ENCODE results near the gene TBX15. TPM values are rescaled to one million over a fixed set of nuclear protein-coding genes. Genes with fewer than 3 reads are reported as not detected.

TBX15 gene
- total RNA-seq, 1 experiment from 2014 or later, result 63.1 TPM

DNA sequence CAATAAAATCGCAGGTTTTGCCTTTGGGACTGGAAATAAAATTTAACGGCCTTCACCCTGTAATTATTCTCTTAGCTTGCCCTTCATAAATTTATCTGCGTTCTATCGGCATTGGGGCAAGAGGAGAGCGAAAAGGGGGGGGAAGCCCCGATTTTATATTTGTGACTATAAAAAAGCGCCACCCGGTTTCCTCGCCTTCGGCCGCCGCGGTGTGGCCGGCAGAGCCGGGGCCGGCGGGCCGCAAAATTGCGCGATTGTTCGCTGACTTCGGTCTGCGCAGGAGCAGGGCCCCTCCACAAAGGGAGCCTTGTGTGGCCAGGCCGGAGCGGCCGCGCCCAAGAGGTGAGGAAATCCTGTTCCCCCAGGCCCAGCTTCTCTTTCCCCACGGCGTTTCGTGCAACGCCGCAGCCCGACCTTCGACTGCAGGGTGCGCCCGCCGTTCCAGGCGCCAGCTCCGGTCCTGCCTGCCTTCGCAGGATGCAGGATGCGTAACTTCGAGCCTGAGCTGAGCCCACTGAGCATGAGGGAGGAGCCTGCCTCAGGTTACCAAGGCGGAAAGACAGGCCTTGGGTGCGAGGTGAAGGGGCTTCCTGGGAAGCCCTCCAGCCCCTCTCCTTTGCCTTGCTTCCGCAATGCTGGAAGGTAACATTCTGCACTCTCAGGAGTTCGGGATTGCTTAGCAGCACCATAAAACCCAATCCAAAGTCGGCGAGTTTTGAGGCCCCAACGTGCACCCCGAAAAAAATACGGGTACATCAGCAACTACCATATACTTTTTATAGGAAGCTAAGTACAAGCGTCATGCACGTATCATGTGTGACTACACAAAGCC, 4.9 kb upstream of the TBX15 start:
- H3K27ac ChIP-seq, result no peak overlapping the region
- H3K4me1 ChIP-seq, result no peaks in the 10 kb centered on the region
- no peaks in the 10 kb centered on the region for H3K27me3 ChIP-seq
- H3K9me3 ChIP-seq (replicated peaks), result no peaks in the 10 kb centered on the region
- no peaks in the 10 kb centered on the region for H3K36me3 ChIP-seq
- H3K4me3 ChIP-seq, result no peak overlapping the region
- no peak for DNase-seq

GRCh38 chr1:118992237-118992825, 4.2 kb upstream of the TBX15 start:
- no peak for DNase-seq
- Histone ChIP-seq H3K27ac (no peak overlapping the region), H3K27me3 (no peaks in the 10 kb centered on the region), H3K4me3 (no peak overlapping the region), H3K4me1 (no peaks in the 10 kb centered on the region), H3K36me3 (no peaks in the 10 kb centered on the region), H3K9me3 (replicated peaks) (no peaks in the 10 kb centered on the region)

GRCh38 chr1:118991448-118991847, 3.3 kb upstream of the TBX15 start:
- H3K27ac ChIP-seq, result no peak overlapping the region
- H3K27me3 ChIP-seq, result no peaks in the 10 kb centered on the region

DNA sequence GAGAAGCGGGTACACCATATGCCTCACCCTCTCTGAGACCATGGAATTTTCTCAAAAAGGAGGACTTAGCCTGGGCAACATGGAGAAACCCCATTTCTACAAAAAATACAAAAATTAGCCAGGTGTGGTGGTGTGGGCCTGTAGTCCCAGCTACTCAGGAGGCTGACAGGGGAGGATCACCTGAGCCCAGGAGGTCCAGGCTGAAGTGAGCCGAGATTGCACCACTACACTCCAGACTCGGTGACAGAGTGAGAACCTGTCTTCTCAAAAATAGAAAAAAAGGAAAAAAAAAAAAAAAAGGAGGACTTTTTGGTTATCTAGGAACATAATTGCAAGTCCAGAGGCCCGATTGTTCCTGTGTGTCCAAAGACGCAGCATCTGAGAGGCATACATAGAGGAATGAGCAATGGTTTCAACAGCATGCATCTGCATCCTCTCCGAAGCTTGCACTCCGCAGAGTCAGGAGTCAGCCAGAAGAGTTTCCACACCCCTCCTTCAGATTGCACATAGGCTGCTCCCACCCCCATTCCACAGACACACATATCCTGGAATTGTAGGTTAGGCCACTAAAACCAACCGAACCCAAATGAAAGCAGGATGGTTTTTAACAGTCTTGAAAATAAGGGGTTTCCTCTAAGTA, 2.5 kb upstream of the TBX15 start:
- no peak for DNase-seq
- Histone ChIP-seq H3K27ac (no peak overlapping the region), H3K4me1 (no peaks in the 10 kb centered on the region), H3K4me3 (no peak overlapping the region), H3K27me3 (no peaks in the 10 kb centered on the region), H3K9me3 (replicated peaks) (no peaks in the 10 kb centered on the region), H3K36me3 (peaks cover 9% of the 10 kb centered on the region; the same call in 1 of the 2 replicates)

More at GRCh38 chr1:118991448-118991847, 3.3 kb upstream of the TBX15 start:
- H3K4me1 ChIP-seq, result no peaks in the 10 kb centered on the region
- 0 out of 2 replicates have a peak, but pooled peaks cover under 1% of the 10 kb centered on the region for H3K36me3 ChIP-seq
- no peak overlapping the region for H3K4me3 ChIP-seq
- H3K9me3 ChIP-seq (replicated peaks), result no peaks in the 10 kb centered on the region
- no peak for DNase-seq

DNA sequence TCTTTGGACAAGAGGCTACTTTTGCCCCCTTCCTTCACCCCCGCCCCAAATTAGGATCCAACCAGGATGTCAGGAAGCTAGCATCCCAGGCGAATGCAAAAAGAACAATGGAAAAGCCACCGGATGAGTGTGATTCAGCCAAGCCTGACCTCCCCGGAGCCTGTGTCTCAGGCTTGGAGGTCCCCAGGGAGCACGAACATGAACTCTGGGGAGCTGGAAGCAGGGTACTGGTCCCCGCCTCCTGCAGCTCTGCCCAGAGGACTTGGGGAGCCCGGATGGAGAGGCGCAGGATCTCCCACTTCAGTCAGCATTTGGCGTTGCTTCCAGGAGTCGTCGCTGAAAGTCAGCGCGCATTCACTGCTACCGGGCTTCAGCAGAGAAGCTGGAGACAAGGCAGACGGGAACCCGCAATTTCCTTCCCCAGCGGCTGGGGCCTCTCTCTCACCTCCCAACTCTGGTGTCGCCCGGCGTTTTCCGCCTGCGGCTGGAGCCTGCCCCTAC, 1.8 kb upstream of the TBX15 start:
- Histone ChIP-seq H3K27me3 (no peaks in the 10 kb centered on the region), H3K27ac (no peak overlapping the region)

DNA sequence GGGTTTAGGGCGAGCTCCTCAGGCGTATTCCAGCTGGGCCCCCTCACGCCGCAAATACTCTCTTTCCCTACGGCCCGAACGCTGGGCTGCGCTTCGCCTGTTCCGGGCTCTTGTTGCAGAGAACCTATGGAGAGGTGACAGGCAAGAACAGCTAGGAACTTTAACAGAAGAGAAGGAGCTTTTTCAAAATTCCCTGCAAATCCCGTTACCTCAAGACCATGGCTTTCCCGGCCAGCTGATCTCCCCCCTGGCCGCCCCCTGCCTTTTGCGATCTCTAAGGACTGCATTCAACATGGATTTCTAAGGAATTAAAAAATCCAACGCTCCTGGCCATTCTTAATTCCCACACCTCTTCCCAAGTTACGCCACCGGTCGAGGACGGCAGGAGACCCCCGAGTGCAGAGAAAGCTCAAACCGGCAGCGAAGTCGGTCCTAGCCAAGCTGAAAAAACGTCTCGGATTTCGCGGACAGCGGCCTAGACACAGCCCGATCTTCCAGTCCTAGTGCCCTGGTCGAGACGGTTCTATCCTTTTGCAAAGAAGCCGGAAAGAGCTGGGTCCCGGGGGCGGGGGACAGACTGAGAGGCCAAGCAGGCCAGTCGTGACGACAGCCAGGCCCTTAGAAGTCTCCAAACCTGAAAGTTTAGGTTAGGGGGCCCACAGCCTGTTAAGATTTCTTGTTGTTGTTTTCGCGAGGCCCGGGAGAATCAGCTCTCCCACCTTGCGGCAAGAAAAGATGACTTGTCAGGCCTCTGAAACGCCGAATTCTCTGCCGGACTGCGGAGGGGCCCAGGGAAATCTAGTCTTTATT, 1.1 kb upstream of the TBX15 start:
- H3K4me3 ChIP-seq, result no peak overlapping the region
- DNase-seq, result no peak

More for the DNA sequence above, 1.8 kb upstream of the TBX15 start:
- H3K4me1 ChIP-seq, result no peaks in the 10 kb centered on the region
- H3K9me3 ChIP-seq (replicated peaks), result no peaks in the 10 kb centered on the region
- no peak for DNase-seq
- peaks cover 14% of the 10 kb centered on the region for H3K36me3 ChIP-seq
- H3K4me3 ChIP-seq, result no peak overlapping the region

DNA sequence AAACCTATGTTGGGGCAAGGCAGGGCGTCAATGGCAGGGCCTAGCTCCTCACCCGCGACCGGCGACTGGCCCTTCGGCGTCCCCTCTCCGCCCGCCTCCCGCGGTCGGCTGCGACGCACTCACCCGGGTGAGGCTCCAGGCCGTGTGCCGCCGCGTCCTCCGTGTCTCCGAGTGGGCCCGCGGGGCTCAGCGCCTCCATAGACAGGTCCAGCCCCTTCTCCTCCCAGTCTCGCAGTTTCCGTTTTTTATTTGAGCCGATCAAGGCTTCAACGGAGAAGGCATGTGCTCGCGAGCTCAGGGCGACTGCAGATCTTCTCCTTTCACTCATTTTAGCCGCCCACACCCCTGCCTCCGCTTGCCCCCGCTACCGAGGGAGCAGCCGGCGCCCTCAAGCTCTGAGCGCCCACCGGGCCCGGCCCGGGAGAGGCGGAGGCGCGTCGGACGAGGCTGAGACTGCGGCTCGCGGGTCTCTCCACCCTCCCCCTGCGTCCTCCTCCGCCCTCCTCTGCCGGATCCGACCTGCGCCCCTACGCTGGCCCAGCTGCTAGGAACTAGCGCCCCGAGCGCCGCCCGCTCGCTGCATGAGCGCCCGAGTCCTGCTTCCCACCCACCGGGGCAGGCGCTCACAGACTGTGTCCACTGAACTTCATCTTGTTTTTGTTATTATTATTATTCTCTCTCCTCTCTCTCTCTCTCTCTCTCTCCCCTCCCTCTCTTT, 516 bp downstream of the TBX15 start:
- peak overlapping the region; percentile 86 for H3K4me3 ChIP-seq
- peak; percentile 82 to 83 for DNase-seq
- no peaks in the 10 kb centered on the region for H3K4me1 ChIP-seq
- no peaks in the 10 kb centered on the region for H3K27me3 ChIP-seq
- peak overlapping the region; percentile 95 for H3K27ac ChIP-seq
- H3K36me3 ChIP-seq, result peaks cover 37% of the 10 kb centered on the region
- H3K9me3 ChIP-seq (replicated peaks), result no peaks in the 10 kb centered on the region; the same call in 1 of the 2 replicates

More for the DNA sequence above, 1.1 kb upstream of the TBX15 start:
- Histone ChIP-seq H3K27ac (no peak overlapping the region), H3K27me3 (no peaks in the 10 kb centered on the region), H3K4me1 (no peaks in the 10 kb centered on the region), H3K9me3 (replicated peaks) (no peaks in the 10 kb centered on the region), H3K36me3 (peaks cover 21% of the 10 kb centered on the region)

DNA sequence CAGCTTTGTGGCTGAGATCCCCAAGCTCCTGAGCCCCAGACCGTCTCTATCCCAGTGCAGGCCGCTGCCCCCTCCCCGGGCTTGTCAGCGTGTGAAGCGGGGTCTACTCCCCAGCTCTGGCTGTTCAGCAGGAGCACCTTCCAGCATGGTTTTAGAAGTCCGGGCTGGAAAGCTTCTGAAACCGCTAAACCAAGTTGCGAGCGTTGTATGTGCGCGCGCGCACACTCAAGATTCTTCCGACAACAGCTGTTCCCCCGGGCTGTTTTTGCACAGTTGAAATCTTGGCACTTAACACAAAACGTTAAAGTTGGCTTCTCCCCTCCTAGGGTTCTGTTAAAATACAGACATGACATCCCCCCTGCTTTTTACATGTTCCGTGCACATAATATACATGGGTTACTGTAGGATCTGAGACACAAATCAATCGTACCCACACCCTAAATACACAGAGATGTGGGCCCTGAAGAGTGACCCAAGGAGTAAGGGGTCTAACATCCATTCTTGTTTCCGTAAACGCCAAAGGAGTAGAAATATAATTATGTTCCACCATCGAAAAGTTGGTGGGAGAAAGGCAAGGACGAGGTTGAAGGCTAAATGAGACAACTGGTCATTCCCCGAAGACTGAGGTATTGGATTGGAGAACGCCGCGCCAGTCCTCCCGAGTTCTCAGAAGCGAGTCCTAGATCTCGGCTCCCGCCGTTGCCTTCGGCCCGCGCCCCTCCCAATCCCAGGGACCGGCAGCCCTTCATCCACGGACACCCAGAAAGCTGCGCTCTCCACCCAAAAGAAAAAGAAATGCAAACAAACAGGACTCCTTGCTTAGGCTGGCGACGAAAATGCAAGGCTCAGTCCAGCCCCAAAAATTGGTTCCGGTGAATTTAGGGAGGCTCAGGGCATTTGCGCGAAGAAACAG, 1.3 kb downstream of the TBX15 start:
- DNase-seq, result peak; percentile 84 to 90
- H3K9me3 ChIP-seq (replicated peaks), result no peaks in the 10 kb centered on the region; the same call in 1 of the 2 replicates
- peaks cover 45% of the 10 kb centered on the region for H3K36me3 ChIP-seq
- H3K27me3 ChIP-seq, result no peaks in the 10 kb centered on the region
- H3K4me1 ChIP-seq, result no peaks in the 10 kb centered on the region
- peak overlapping the region; percentile 95 for H3K27ac ChIP-seq
- peak overlapping the region; percentile 86 for H3K4me3 ChIP-seq

- peak overlapping the region; percentile 86 for H3K4me3 ChIP-seq
- H3K4me1 ChIP-seq, result no peaks in the 10 kb centered on the region
- no peaks in the 10 kb centered on the region; the same call in 1 of the 2 replicates for H3K9me3 ChIP-seq (replicated peaks)
- peaks cover 54% of the 10 kb centered on the region for H3K36me3 ChIP-seq
- DNase-seq, result peak; percentile 38 to 62
- no peaks in the 10 kb centered on the region for H3K27me3 ChIP-seq
- peak overlapping the region; percentile 95 for H3K27ac ChIP-seq
Measured at GRCh38 chr1:118985640-118986554, 2.2 kb downstream of the TBX15 start.

GRCh38 chr1:118984722-118985639, 3.2 kb downstream of the TBX15 start:
- Histone ChIP-seq H3K4me3 (peak overlapping the region; percentile 86), H3K27ac (peak overlapping the region; percentile 95), H3K4me1 (no peaks in the 10 kb centered on the region), H3K27me3 (no peaks in the 10 kb centered on the region), H3K36me3 (peaks cover 59% of the 10 kb centered on the region), H3K9me3 (replicated peaks) (no peaks in the 10 kb centered on the region; the same call in 1 of the 2 replicates)
- peak; percentile 33 to 58 for DNase-seq

GRCh38 chr1:118984086-118984721, 3.9 kb downstream of the TBX15 start:
- Histone ChIP-seq H3K9me3 (replicated peaks) (no peaks in the 10 kb centered on the region; the same call in 1 of the 2 replicates), H3K36me3 (peaks cover 64% of the 10 kb centered on the region), H3K27me3 (no peaks in the 10 kb centered on the region), H3K4me3 (peak overlapping the region; percentile 86), H3K4me1 (no peaks in the 10 kb centered on the region), H3K27ac (peak overlapping the region; percentile 95)
- peak; percentile 82 to 85 for DNase-seq
